Measurements from ENCODE around the gene GABRB2. TPM values are rescaled to one million over a fixed set of nuclear protein-coding genes. Genes with fewer than 3 reads are reported as not detected.
A peak's percentile ranks its signal among the peaks of the same experiment; 100 is the strongest.

Gene GABRB2
- total RNA-seq, 1 donor from 2014 or later: 0.64 TPM

GRCh38 chr5:161391724-161392123 is 154.8 kb downstream of the GABRB2 start:
- DNase-seq (ENCODE audit: low read depth): no peak

GRCh38 chr5:161391016-161391415 is 155.5 kb downstream of the GABRB2 start:
- DNase-seq (ENCODE audit: low read depth): no peak

- no peak for DNase-seq (ENCODE audit: low read depth)
Observed at GRCh38 chr5:161387121-161387520, 159.4 kb downstream of the GABRB2 start.

- no peak for DNase-seq (ENCODE audit: low read depth)
Observed at GRCh38 chr5:161385027-161385426, 161.5 kb downstream of the GABRB2 start.

- no peak for DNase-seq (ENCODE audit: low read depth)
Observed at GRCh38 chr5:161382685-161383084, 163.8 kb downstream of the GABRB2 start.

GRCh38 chr5:161380486-161380885 is 166.0 kb downstream of the GABRB2 start:
- no peak for DNase-seq (ENCODE audit: low read depth)

- DNase-seq (ENCODE audit: low read depth): no peak
Observed at GRCh38 chr5:161378701-161379100, 167.8 kb downstream of the GABRB2 start.

- no peak for DNase-seq (ENCODE audit: low read depth)
Observed at GRCh38 chr5:161376034-161376433, 170.5 kb downstream of the GABRB2 start.

- no peak for DNase-seq (ENCODE audit: low read depth)
Observed at GRCh38 chr5:161373345-161373707, 173.2 kb downstream of the GABRB2 start.

- DNase-seq (ENCODE audit: low read depth): no peak
Observed at GRCh38 chr5:161372682-161373344, 173.7 kb downstream of the GABRB2 start.

- DNase-seq (ENCODE audit: low read depth): no peak
Observed at GRCh38 chr5:161369022-161369421, 177.5 kb downstream of the GABRB2 start.

- DNase-seq (ENCODE audit: low read depth): no peak
Observed at GRCh38 chr5:161358446-161358845, 188.1 kb downstream of the GABRB2 start.

GRCh38 chr5:161344234-161344633 is 202.3 kb downstream of the GABRB2 start:
- no peak for DNase-seq (ENCODE audit: low read depth)

- DNase-seq (ENCODE audit: low read depth): no peak
Observed at GRCh38 chr5:161342886-161343285, 203.6 kb downstream of the GABRB2 start.

GRCh38 chr5:161340012-161340411 is 206.5 kb downstream of the GABRB2 start:
- no peak for DNase-seq (ENCODE audit: low read depth)

GRCh38 chr5:161333194-161333880 is 213.2 kb downstream of the GABRB2 start:
- DNase-seq (ENCODE audit: low read depth): no peak

GRCh38 chr5:161332343-161332742 is 214.2 kb downstream of the GABRB2 start:
- DNase-seq (ENCODE audit: low read depth): no peak

- DNase-seq (ENCODE audit: low read depth): peak; percentile 54
Observed at GRCh38 chr5:161314033-161314432, 232.5 kb downstream of the GABRB2 start.

GRCh38 chr5:161312882-161313281 is 233.6 kb downstream of the GABRB2 start:
- DNase-seq (ENCODE audit: low read depth): no peak

GRCh38 chr5:161311965-161312364 is 234.6 kb downstream of the GABRB2 start:
- no peak for DNase-seq (ENCODE audit: low read depth)

- DNase-seq (ENCODE audit: low read depth): no peak
Observed at GRCh38 chr5:161311146-161311708, 235.3 kb downstream of the GABRB2 start.

GRCh38 chr5:161306351-161306995 is 240.1 kb downstream of the GABRB2 start:
- peak; percentile 13 for DNase-seq (ENCODE audit: low read depth)
